RWPE1 (cell line): ENCODE data around the gene EGFLAM.

Experiments
- CTCF ChIA-PET: fragments of 350-600 bp; sonication (Branson Sonifier 250); formaldehyde crosslinking; extraction: SDS; loops from one replicate; lab custom pipeline; 2021; lab: Yijun Ruan, JAX
- POLR2A ChIA-PET: fragments of 400-600 bp; formaldehyde crosslinking; extraction: SDS; loops from one replicate; lab custom pipeline; 2020; ENCODE audit warnings: antibody characterized with exemption; ENCODE audit not compliant: low non-redundant PET; lab: Yijun Ruan, JAX
- DNase-seq: peaks from one replicate; pipeline ENCODE4 v3.0.0; 2012; ENCODE audit warnings: low spot score
- H3K27ac ChIP-seq: fragments of 450-650 bp; 2 replicates; pipeline ENCODE4 v1.5.1; 2017
- TF ChIP-seq, protein P1 (sequence below): fragments of 450-650 bp; conservative IDR thresholded peaks from 2 replicates; pipeline ENCODE4 v1.5.1; 2017; ENCODE audit warnings: low read depth, mild to moderate bottlenecking

Gene EGFLAM

DNA sequence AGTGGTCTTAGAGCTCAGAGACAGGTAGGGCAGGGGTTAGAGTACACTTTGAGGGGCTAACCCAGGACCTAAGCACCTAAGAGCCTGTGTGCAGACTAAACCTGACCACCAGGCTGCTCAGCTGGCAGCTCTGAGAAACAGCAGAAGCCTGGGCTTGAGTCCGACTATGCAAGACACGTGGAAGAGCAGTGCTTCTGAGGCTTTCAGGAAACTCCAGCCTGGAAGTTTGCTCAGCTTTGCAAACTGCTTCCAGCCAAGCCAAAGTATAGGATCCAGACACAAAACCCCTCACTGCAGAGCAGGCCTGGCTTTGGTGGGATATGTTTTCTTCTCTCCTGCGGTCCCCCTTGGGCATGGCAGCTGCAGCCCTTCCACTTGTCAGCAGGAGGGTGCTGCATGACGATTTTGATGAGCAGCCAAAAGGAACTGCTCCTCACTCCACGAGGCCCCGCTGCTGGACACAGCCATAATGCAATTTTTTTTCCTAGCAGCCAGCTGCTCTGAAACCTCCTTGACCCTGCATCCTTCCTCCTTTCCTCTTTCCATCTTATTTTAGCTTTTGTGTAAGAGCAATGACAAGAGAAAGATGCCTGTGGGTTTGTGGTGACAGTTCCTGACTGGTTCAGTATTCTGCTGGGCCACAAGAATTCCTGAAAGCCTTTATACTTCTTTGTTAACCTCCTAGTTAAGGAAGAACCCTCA lies 175.0 kb downstream of the EGFLAM start:
- CTCF ChIA-PET: interaction anchor here (0.5 to 1.5 kb wide), 4 partner anchors 8 to 398 kb away, joined by 3 to 5 read pairs (median 4); no protein-coding TSS in a partner anchor
- POLR2A ChIA-PET: no interaction called here
- TF ChIP-seq, protein P1, sequence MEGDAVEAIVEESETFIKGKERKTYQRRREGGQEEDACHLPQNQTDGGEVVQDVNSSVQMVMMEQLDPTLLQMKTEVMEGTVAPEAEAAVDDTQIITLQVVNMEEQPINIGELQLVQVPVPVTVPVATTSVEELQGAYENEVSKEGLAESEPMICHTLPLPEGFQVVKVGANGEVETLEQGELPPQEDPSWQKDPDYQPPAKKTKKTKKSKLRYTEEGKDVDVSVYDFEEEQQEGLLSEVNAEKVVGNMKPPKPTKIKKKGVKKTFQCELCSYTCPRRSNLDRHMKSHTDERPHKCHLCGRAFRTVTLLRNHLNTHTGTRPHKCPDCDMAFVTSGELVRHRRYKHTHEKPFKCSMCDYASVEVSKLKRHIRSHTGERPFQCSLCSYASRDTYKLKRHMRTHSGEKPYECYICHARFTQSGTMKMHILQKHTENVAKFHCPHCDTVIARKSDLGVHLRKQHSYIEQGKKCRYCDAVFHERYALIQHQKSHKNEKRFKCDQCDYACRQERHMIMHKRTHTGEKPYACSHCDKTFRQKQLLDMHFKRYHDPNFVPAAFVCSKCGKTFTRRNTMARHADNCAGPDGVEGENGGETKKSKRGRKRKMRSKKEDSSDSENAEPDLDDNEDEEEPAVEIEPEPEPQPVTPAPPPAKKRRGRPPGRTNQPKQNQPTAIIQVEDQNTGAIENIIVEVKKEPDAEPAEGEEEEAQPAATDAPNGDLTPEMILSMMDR: no peak
- H3K27ac ChIP-seq: no peak overlapping the region
- no peak for DNase-seq

DNA sequence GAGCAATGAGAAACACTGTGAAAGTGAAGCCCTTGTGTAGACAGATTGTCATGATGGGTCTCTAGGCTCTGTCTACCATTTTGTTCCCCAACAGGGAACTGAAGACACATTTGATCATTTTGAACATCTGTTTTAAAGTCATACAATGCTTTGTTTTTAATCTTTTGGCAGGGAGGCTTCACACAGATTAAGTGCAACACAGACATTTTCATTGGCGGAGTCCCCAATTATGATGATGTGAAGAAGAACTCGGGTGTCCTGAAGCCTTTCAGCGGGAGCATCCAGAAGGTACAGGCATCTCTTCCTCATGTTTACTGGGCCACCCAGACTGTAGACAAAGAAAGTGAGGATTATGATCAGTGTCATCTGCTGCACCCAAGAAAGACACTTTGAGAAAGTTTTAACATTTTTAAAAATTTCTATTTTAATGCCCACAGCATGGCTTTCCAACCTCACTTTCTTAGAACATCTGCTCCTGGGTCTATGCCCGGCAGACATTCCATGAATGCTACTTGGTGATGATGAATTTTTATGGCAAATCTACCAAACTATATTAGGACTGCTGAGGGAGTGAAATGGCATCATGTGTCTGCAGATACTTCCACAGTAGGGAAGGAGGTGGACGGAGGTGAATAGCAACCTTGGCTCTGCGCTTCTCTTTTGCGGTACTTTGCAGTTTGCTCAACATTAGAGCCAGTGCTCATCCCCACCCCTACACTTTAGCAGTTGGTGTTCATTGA lies 176.8 kb downstream of the EGFLAM start:
- POLR2A ChIA-PET: no interaction called here
- DNase-seq: no peak
- CTCF ChIA-PET: no interaction called here
- H3K27ac ChIP-seq: no peak overlapping the region
- TF ChIP-seq, protein P1: no peak

DNA sequence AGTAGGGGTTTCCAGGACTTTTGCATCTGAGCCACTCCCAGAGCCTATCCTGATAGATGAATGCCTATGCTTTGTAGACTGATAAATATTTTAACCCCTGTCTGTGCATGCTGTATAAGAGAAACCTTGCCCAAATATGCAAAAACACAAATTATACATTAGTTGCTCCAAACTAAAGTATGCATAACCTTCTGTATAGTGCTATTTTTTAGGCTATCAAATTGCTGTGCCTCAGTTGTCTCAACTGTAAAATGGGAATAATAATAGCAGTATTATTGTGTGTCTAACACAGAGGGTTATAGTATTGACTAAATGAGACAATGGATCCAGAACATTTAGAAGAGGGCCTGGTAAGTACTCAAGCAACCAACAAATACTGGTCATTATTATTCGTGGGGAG lies 180.4 kb downstream of the EGFLAM start:
- ChIA-PET CTCF (interaction anchor here (0.6 kb wide), 1 partner anchor 99 kb away, joined by 3 read pairs; no protein-coding TSS in a partner anchor), POLR2A (no interaction called here)
- TF ChIP-seq, protein P1: no peak
- no peak overlapping the region for H3K27ac ChIP-seq
- no peak for DNase-seq

- POLR2A ChIA-PET: interaction anchor here (0.6 kb wide), 1 partner anchor 22 kb away, joined by 3 read pairs; no protein-coding TSS in a partner anchor
- TF ChIP-seq, protein P1: peak; percentile 98
- H3K27ac ChIP-seq: no peak overlapping the region
- CTCF ChIA-PET: interaction anchor here (0.5 to 2.4 kb wide), 44 partner anchors 8 to 510 kb away, joined by 3 to 42 read pairs (median 5); no protein-coding TSS in a partner anchor
- peak; percentile 90 for DNase-seq
These were observed 183.3 kb downstream of the EGFLAM start for GRCh38 chr5:38441453-38442246.

DNA sequence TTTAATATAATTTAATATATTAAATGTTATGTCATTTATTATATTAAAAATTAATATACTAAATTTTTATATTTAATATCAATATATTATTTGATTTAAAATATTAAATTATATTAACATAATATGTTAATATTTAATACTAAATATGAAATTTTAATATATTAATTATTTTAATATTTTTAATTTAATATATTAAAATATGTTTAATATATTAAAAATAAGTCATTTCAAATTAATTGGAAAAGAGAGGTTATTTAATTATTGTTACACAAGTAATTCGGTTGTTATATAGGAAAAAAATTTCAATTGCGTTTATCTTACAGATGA lies 183.9 kb downstream of the EGFLAM start:
- H3K27ac ChIP-seq: no peak overlapping the region
- CTCF ChIA-PET: interaction anchor here (0.6 to 2.4 kb wide), 34 partner anchors 9 to 510 kb away, joined by 3 to 42 read pairs (median 5); no protein-coding TSS in a partner anchor
- POLR2A ChIA-PET: no interaction called here
- TF ChIP-seq, protein P1: no peak
- DNase-seq: no peak

- TF ChIP-seq, protein P1: no peak
- no peak overlapping the region for H3K27ac ChIP-seq
- ChIA-PET CTCF (interaction anchor here (0.6 kb wide), 1 partner anchor 155 kb away, joined by 4 read pairs; no protein-coding TSS in a partner anchor), POLR2A (no interaction called here)
- no peak for DNase-seq
These were observed 185.0 kb downstream of the EGFLAM start for GRCh38 chr5:38443390-38443789.
